Ishikawa (cell line): Measurements from ENCODE around the gene GALNT2.

Experiments used
- CEBPB ChIP-seq: IDR thresholded peaks from 2 replicates; pipeline ENCODE4 v1.6.1; 2012
- EP300 ChIP-seq: IDR thresholded peaks from 2 replicates; pipeline ENCODE4 v1.6.1; 2012; ENCODE audit warnings: borderline replicate concordance
- NFIC ChIP-seq: IDR thresholded peaks from 2 replicates; pipeline ENCODE4 v1.6.1; 2012
- TCF12 ChIP-seq: IDR thresholded peaks from 2 replicates; pipeline ENCODE4 v1.6.1; 2012; ENCODE audit warnings: low read depth
- YY1 ChIP-seq: IDR thresholded peaks from 2 replicates; pipeline ENCODE4 v1.6.1; 2012; ENCODE audit warnings: low read depth
- TF ChIP-seq, protein P1 (sequence below): IDR thresholded peaks from 2 replicates; pipeline ENCODE4 v1.6.1; 2012; ENCODE audit warnings: low read depth, mild to moderate bottlenecking

DNA sequence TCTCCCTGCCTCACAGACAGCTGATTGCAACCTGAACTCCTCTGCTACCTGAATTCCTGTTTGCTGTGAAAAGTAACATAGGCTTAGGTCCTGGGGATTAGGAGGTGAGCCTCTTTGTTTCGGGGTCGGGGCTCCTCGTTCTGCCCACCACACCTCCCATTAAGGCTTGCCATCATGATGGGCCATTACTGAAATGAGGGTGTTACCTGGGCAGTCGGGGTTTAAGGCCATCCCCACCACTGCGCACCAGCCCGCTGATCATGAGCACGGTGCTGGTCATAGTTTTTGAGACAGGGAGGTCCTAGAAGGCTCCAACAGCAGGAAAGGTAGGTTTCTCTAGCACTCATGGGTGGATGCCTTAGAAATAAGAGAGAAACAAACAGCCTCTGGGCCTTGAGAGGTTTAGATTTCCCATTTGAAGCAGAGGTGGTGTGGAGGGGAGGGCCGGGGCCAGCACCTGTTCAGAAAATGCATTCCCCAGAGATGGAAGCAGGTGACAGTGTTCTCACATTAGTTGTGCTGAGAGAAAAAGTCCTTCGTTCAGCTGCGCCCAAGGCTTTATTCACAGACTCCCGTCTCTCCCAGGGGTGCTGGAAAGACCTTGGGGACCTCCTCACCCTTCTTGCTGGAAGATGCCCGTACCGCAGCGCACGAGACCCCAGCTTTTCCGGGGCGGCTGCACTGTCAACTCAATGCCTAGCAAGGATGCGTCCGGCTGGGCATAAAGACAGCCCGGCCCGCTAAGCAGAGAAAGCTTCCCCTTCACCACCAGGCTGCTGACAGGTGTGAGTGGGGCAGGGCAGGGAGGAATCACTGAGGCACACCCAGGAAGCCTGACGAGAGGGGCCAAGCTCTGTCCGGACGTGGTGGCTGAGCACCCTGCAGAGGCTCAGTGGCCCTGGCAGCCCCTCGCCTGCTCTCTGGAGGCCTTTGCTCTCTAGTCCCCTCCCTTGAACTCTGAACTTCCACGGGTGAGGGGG lies 233.6 kb downstream of the GALNT2 start:
- TF ChIP-seq EP300 (no peak), CEBPB (no peak), TCF12 (no peak), YY1 (no peak), NFIC (no peak)
- TF ChIP-seq, protein P1, sequence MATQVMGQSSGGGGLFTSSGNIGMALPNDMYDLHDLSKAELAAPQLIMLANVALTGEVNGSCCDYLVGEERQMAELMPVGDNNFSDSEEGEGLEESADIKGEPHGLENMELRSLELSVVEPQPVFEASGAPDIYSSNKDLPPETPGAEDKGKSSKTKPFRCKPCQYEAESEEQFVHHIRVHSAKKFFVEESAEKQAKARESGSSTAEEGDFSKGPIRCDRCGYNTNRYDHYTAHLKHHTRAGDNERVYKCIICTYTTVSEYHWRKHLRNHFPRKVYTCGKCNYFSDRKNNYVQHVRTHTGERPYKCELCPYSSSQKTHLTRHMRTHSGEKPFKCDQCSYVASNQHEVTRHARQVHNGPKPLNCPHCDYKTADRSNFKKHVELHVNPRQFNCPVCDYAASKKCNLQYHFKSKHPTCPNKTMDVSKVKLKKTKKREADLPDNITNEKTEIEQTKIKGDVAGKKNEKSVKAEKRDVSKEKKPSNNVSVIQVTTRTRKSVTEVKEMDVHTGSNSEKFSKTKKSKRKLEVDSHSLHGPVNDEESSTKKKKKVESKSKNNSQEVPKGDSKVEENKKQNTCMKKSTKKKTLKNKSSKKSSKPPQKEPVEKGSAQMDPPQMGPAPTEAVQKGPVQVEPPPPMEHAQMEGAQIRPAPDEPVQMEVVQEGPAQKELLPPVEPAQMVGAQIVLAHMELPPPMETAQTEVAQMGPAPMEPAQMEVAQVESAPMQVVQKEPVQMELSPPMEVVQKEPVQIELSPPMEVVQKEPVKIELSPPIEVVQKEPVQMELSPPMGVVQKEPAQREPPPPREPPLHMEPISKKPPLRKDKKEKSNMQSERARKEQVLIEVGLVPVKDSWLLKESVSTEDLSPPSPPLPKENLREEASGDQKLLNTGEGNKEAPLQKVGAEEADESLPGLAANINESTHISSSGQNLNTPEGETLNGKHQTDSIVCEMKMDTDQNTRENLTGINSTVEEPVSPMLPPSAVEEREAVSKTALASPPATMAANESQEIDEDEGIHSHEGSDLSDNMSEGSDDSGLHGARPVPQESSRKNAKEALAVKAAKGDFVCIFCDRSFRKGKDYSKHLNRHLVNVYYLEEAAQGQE, result no peak
